Activated T-helper 1 cell treated with anti-CD3 and anti-CD28 coated beads, Interleukin-12 subunit alpha, Interleukin-12 subunit beta, Interleukin-2, Interleukin-4 antibody, amounts not matched to agents 30 ng/mL and 10 ng/mL and 1 ng/mL, durations not matched to agents 14 hours and 24 hours and 36 hours (primary cell): ENCODE results near the gene TLCD3B. TPM values are rescaled to one million over a fixed set of nuclear protein-coding genes. Genes with fewer than 3 reads are reported as not detected.
"Not testable (repeated sequence)": the region's sequence is repeated elsewhere in the genome, so short reads cannot be mapped to it uniquely, and the experiment has no call there.

Source experiments
- DNase-seq: peaks from one replicate; pipeline ENCODE4 v3.0.0; 2021; ENCODE audit warnings: low spot score
- H3K27ac Mint-ChIP-seq: one replicate; pipeline ENCODE4 v1.8.0; 2021; ENCODE audit warnings: mild to moderate bottlenecking, mixed read lengths
- H3K27me3 Mint-ChIP-seq: one replicate; pipeline ENCODE4 v1.8.0; 2022; ENCODE audit warnings: mild to moderate bottlenecking, moderate library complexity, mixed read lengths; ENCODE audit not compliant: insufficient read depth
- H3K36me3 Mint-ChIP-seq: one replicate; pipeline ENCODE4 v1.8.0; 2021; ENCODE audit warnings: low read depth, mixed read lengths
- H3K4me1 Mint-ChIP-seq: one replicate; pipeline ENCODE4 v1.8.0; 2021; ENCODE audit warnings: low read depth, mixed read lengths
- H3K4me3 Mint-ChIP-seq: one replicate; pipeline ENCODE4 v1.8.0; 2021; ENCODE audit warnings: mild to moderate bottlenecking, moderate library complexity, mixed read lengths
- H3K9me3 Mint-ChIP-seq: one replicate; pipeline ENCODE4 v1.8.0; 2021; ENCODE audit warnings: mixed read lengths
- intact Hi-C: fragments of 100-400 bp; cut with micrococcal nuclease; formaldehyde crosslinking; loops from one replicate; pipeline ENCODE4 v1.15.1; 2024
- total RNA-seq: library from RNA; stranded (reverse); gene quantifications from 2 replicates; pipeline ENCODE4 v1.2.3, GENCODE V29; 2022

The TLCD3B gene
- total RNA-seq, 1 donor from 2014 or later = 1.9 TPM

- peaks cover 45% of the 10 kb centered on the region for H3K27me3 Mint-ChIP-seq
- peaks cover 9% of the 10 kb centered on the region for H3K4me1 Mint-ChIP-seq
- no peak for DNase-seq
- H3K36me3 Mint-ChIP-seq = no peaks in the 10 kb centered on the region
- H3K27ac Mint-ChIP-seq = peak overlapping the region; percentile 38
- intact Hi-C loops = no loop called here
- H3K4me3 Mint-ChIP-seq = no peak overlapping the region
- H3K9me3 Mint-ChIP-seq = no peaks in the 10 kb centered on the region
Measured at GRCh38 chr16:30030011-30030685, 923 bp downstream of the TLCD3B start.

DNA sequence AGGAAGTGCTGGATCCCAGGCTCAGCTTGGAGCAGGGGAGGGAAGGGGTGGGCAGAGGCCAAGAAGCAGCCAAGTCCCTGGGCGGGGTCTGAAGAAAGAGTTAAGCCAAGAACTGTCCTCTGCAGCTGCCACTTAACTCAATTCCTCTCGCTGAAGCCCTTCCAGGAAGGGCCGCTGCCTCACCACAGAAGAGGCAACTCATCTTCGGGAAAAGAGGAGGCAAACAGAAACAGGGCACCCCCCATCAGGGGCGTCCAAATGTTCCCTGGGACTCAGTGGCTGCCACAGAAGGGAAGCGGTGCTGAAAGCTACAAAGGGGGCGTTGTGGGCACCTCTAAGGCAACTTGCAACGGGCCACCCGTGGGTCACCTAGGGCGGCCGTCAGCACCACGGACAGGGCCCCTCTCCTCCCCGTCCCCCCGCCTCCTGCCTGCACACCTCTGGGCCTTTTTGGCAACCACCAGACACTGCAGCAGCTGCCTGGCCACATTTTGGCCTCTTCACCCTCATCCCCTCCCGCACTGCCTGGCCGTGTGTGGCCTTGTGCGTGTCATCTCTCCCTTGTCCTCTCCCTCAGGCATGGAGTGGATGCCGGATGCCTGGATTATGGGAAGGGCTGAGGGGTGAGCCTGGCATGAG is 2.5 kb downstream of the TLCD3B start:
- Mint-ChIP-seq H3K27me3 (peaks cover 39% of the 10 kb centered on the region), H3K27ac (no peak overlapping the region), H3K36me3 (no peaks in the 10 kb centered on the region), H3K4me1 (peaks cover 7% of the 10 kb centered on the region), H3K4me3 (no peak overlapping the region), H3K9me3 (no peaks in the 10 kb centered on the region)
- no peak for DNase-seq
- intact Hi-C loops = no loop called here

- Mint-ChIP-seq H3K4me3 (no peak overlapping the region), H3K4me1 (peaks cover 7% of the 10 kb centered on the region), H3K9me3 (no peaks in the 10 kb centered on the region), H3K36me3 (no peaks in the 10 kb centered on the region), H3K27me3 (peaks cover 39% of the 10 kb centered on the region), H3K27ac (no peak overlapping the region)
- DNase-seq = no peak
- intact Hi-C loops = no loop called here
Measured at GRCh38 chr16:30027588-30028437, 3.3 kb downstream of the TLCD3B start.

GRCh38 chr16:30026449-30026848 is 4.6 kb downstream of the TLCD3B start:
- H3K9me3 Mint-ChIP-seq = no peaks in the 10 kb centered on the region
- no peaks in the 10 kb centered on the region for H3K36me3 Mint-ChIP-seq
- H3K4me3 Mint-ChIP-seq = no peak overlapping the region
- intact Hi-C loops = no loop called here
- no peak overlapping the region for H3K27ac Mint-ChIP-seq
- H3K27me3 Mint-ChIP-seq = peaks cover 32% of the 10 kb centered on the region
- no peak for DNase-seq
- peaks cover under 1% of the 10 kb centered on the region for H3K4me1 Mint-ChIP-seq

DNA sequence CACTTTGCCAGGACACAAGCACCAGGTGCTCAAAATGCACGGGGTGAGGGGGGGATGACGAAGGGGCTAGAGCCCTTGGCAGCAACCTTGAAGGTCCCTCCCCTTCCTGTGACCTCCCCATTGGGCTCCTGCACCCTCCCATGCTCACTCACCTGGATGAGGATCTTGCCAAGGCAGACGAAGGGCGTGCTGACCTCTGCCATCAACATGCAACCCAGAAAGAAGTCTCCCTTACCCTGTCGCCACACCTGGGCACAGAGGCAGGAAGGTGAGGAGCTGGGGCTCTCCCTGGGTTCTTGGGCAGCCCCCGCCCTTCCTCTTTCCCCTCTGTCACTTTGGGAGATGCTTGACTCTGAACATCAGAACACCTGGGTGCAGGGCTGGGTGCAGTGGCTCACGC is 5.5 kb downstream of the TLCD3B start:
- Mint-ChIP-seq H3K27ac (no peak overlapping the region), H3K27me3 (peaks cover 36% of the 10 kb centered on the region), H3K4me1 (peaks cover 10% of the 10 kb centered on the region), H3K4me3 (no peak overlapping the region), H3K9me3 (no peaks in the 10 kb centered on the region), H3K36me3 (no peaks in the 10 kb centered on the region)
- intact Hi-C loops = no loop called here
- no peak for DNase-seq

DNA sequence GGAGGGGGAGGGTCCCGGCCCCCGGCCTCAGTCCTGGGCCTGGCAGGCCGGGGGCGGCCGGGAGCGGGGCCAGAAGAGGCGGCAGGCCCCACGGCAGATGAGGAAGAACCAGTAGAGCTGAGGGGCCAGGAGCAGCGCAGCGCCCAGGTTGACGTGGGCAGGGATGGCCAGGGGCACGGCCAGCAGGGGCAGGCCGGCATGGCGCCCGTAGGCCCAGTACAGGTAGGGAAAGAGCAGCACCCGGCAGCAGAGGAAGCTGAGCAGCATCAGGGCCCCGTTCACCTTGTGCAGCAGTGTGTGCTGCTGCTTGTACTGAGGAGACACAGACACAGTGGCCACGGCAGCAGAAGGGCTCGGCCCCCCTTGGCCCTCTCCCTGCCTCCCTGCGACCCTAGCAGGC is 5.9 kb downstream of the TLCD3B start:
- intact Hi-C loops = no loop called here
- no peak for DNase-seq
- Mint-ChIP-seq H3K27me3 (peaks cover 38% of the 10 kb centered on the region), H3K9me3 (no peaks in the 10 kb centered on the region), H3K27ac (no peak overlapping the region), H3K4me1 (peaks cover 13% of the 10 kb centered on the region), H3K36me3 (no peaks in the 10 kb centered on the region), H3K4me3 (no peak overlapping the region)

DNA sequence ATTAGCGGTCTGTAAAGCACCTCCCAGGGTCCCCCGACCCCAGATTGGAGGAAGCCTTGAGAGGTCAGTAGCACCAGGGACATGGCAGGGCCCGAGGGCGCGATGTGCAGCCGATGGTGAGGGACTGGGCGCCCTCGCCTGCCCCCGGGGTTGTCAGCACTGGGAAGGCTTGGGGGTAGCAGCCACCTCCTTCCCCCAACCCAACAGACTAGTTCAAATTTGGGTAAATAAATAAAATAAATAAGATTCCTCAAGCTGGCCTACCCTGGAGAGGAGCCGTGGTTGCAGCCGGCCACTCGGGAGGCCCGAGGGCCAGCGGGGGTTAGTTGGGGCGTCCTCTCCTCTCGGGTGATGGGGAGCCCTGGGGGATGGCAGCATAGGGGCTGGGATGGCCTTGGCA is 6.6 kb downstream of the TLCD3B start:
- Mint-ChIP-seq H3K9me3 (no peaks in the 10 kb centered on the region), H3K36me3 (no peaks in the 10 kb centered on the region)
- intact Hi-C loops = loop anchor here (5.0 kb wide), 2 partner anchors 202 to 217 kb away; partner anchors contain the start of genes MAZ and MVP

DNA sequence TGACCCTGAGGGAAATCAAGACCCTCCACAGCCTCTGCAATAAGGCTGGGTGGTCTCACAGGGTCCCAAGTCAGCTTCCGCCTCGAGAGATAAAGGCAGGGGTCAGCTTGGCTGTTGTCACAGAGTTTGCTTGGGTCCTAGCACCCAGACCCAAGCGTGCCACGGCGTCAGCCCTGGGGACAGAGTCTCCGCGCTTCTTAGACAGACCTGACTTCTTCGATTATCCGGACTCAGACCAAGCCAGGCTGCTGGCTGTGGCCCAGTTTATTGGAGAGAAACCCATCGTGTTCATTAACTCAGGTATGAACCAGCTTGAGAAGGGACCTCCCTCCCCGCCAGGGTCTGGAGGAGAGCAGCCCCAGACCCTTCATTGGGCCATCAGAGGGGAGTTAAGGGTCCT is 7.5 kb downstream of the TLCD3B start:
- H3K4me1 Mint-ChIP-seq = peaks cover 16% of the 10 kb centered on the region
- H3K27me3 Mint-ChIP-seq = peaks cover 26% of the 10 kb centered on the region
- no peak for DNase-seq
- H3K36me3 Mint-ChIP-seq = no peaks in the 10 kb centered on the region
- no peak overlapping the region for H3K27ac Mint-ChIP-seq
- intact Hi-C loops = loop anchor here (5.0 kb wide), 2 partner anchors 201 to 216 kb away; partner anchors contain the start of genes MAZ and MVP
- H3K4me3 Mint-ChIP-seq = no peak overlapping the region
- no peaks in the 10 kb centered on the region for H3K9me3 Mint-ChIP-seq

More for the DNA sequence above, 6.6 kb downstream of the TLCD3B start:
- Mint-ChIP-seq H3K4me3 (no peak overlapping the region), H3K4me1 (peaks cover 13% of the 10 kb centered on the region), H3K27me3 (peaks cover 31% of the 10 kb centered on the region), H3K27ac (no peak overlapping the region)
- DNase-seq = no peak

DNA sequence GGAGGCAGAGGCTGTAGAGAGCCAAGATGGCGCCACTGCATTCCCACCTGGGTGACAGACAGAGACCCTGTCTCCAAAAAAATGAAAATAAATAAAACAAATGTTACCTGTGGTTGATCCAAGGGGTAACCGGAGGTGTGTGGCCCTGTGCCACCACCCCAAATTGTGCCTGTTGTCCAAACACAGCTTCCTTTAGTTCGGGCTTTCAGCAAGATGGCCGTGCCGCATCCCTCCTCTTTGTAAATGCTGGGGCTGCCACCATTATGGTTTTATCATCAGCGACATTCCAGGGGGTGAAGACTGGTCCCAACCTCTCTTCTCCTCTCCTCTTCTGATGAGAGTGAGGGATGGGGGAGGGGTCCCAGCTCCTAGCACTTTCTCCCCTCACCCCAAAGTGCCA is 8.2 kb downstream of the TLCD3B start, which contains the start of gene C16orf92:
Gene C16orf92, plus strand, starts transcription at position 312 of the 400 bp plus-strand sequence. CDS start 143 bp downstream, outside the sequence.
- DNase-seq = no peak
- intact Hi-C loops = loop anchor here (5.0 kb wide), 2 partner anchors 201 to 216 kb away; partner anchors contain the start of genes MAZ and MVP
- Mint-ChIP-seq H3K27ac (no peak within 1 kb of the TSS), H3K4me1 (peaks cover 17% of the 10 kb centered on the region), H3K4me3 (peak within 1 kb of the TSS; percentile 9), H3K9me3 (no peaks in the 10 kb centered on the region), H3K27me3 (peaks cover 25% of the 10 kb centered on the region), H3K36me3 (no peaks in the 10 kb centered on the region)

DNA sequence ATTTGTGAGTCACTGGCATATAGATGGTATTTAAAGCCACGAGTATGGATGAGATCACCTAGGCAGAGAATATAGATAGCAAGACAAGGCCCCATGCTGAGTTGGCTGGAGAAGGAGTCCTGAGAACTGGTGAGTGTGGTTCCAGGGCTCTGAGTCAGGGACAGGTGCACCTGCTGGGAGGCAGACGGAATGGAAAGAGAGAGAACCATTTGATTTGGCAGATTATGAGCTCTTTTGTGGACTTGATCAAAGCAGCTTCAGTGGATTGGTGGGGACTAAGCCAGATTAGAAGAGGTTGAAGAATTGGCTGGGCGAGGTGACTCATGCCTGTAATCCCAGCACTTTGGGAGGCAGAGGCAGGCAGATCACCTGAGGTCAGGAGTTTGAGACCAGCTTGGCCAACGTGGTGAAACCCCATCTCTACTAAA is 12.3 kb downstream of the TLCD3B start:
- DNase-seq = no peak
- peaks cover 12% of the 10 kb centered on the region for H3K27me3 Mint-ChIP-seq
- peaks cover 17% of the 10 kb centered on the region for H3K4me1 Mint-ChIP-seq
- no peaks in the 10 kb centered on the region for H3K9me3 Mint-ChIP-seq
- intact Hi-C loops = no loop called here
- no peaks in the 10 kb centered on the region for H3K36me3 Mint-ChIP-seq
- peak overlapping the region; percentile 1 for H3K27ac Mint-ChIP-seq
- no peak overlapping the region for H3K4me3 Mint-ChIP-seq

- H3K27me3 Mint-ChIP-seq = peaks cover 12% of the 10 kb centered on the region
- DNase-seq, H3K9me3 Mint-ChIP-seq, H3K27ac Mint-ChIP-seq, intact Hi-C loops, H3K36me3 Mint-ChIP-seq, H3K4me3 Mint-ChIP-seq: not testable (repeated sequence)
- H3K4me1 Mint-ChIP-seq = peaks cover 17% of the 10 kb centered on the region
Measured at GRCh38 chr16:30017937-30018336, 13.1 kb downstream of the TLCD3B start.

DNA sequence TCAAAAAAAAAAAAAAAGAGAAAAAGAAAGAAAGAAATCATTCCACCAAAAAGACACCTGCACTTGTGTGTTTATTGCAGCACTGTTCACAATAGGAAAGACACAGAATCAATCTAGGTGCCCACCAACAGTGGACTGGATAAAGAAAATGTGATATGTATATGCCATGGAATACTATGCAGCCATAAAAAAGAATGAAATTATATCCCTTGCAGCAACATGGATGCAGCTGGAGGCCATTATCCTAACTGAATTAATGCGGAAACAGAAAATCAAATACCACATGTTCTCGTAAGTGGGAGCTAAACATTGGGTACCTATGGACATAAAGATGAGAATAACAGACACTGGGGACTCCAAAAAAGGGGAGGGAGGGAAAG is 13.8 kb downstream of the TLCD3B start:
- no peak for DNase-seq
- Mint-ChIP-seq H3K9me3 (no peaks in the 10 kb centered on the region), H3K36me3 (no peaks in the 10 kb centered on the region), H3K4me3 (no peak overlapping the region), H3K27me3 (peaks cover 17% of the 10 kb centered on the region), H3K27ac (no peak overlapping the region), H3K4me1 (peaks cover 17% of the 10 kb centered on the region)
- intact Hi-C loops = no loop called here
